Keratinocyte (primary cell): ENCODE measurements around the gene ZNF670. TPM values are rescaled to one million over a fixed set of nuclear protein-coding genes. Genes with fewer than 3 reads are reported as not detected.

ENCODE experiments used
- DNase-seq: peaks from one replicate; pipeline ENCODE4 v3.0.0-alpha.2; 2011; ENCODE audit warnings: low read depth, missing footprints, low spot score
- FAIRE-seq: peaks from 2 replicates; lab custom pipeline; 2011; peaks lifted over from hg19 to GRCh38; lab: Jason Lieb, UNC
- H2AFZ ChIP-seq: 2 replicates; pipeline ENCODE4 v1.6.0; 2012; ENCODE audit warnings: low read length, control low read depth, inconsistent platforms; ENCODE audit not compliant: control insufficient read depth
- H3K27ac ChIP-seq: 2 replicates; pipeline ENCODE4 v1.5.1; 2011; ENCODE audit warnings: low read length; ENCODE audit not compliant: control insufficient read depth, insufficient read depth
- H3K27me3 ChIP-seq: 3 replicates; pipeline ENCODE4 v1.6.0; 2011; ENCODE audit warnings: low read length; ENCODE audit not compliant: control insufficient read depth, insufficient read depth; ENCODE audit errors: extremely low read depth
- H3K36me3 ChIP-seq, 2 experiments: 2 replicates in 1 of 2; 3 replicates in 1 of 2; pipeline ENCODE4 v1.5.1; 2011; ENCODE audit warnings: low read length in 2 of 2, mild to moderate bottlenecking in 1 of 2; ENCODE audit not compliant: control insufficient read depth in 2 of 2, insufficient read depth in 2 of 2; ENCODE audit errors: extremely low read depth in 1 of 2
- H3K4me1 ChIP-seq: 3 replicates; pipeline ENCODE4 v1.5.1; 2011; ENCODE audit warnings: low read length; ENCODE audit not compliant: control insufficient read depth, insufficient read depth; ENCODE audit errors: extremely low read depth
- H3K4me2 ChIP-seq: 3 replicates; pipeline ENCODE4 v1.6.0; 2011; ENCODE audit warnings: low read depth, low read length; ENCODE audit not compliant: control insufficient read depth, insufficient read depth; ENCODE audit errors: extremely low read depth
- H3K4me3 ChIP-seq, 3 experiments: fragments of 200-600 bp in 1 of 3; sonication (generic) in 1 of 3; 2 replicates in 2 of 3; 3 replicates in 1 of 3; pipeline ENCODE4 v1.5.1; 2011 to 2016; ENCODE audit warnings: low read length in 3 of 3, mild to moderate bottlenecking in 3 of 3, control low read depth in 2 of 3, inconsistent platforms in 1 of 3, low read depth in 1 of 3, mixed read lengths in 1 of 3, mixed run types in 1 of 3, moderate library complexity in 1 of 3; ENCODE audit not compliant: control insufficient read depth in 2 of 3, insufficient read depth in 2 of 3; ENCODE audit errors: extremely low read depth in 1 of 3
- H3K79me2 ChIP-seq: 2 replicates; pipeline ENCODE4 v1.6.0; 2012; ENCODE audit warnings: low read length; ENCODE audit not compliant: control insufficient read depth, insufficient read depth
- H3K9ac ChIP-seq: 3 replicates; pipeline ENCODE4 v1.6.0; 2011; ENCODE audit warnings: low read length; ENCODE audit not compliant: control insufficient read depth, insufficient read depth; ENCODE audit errors: extremely low read depth
- H3K9me1 ChIP-seq: 3 replicates; pipeline ENCODE4 v1.6.0; 2011; ENCODE audit warnings: low read length; ENCODE audit not compliant: control insufficient read depth, insufficient read depth; ENCODE audit errors: extremely low read depth
- H3K9me3 ChIP-seq: 2 replicates; pipeline ENCODE4 v1.5.1; 2012; ENCODE audit warnings: low read depth, low read length; ENCODE audit not compliant: control insufficient read depth
- H4K20me1 ChIP-seq: 3 replicates; pipeline ENCODE4 v1.6.0; 2011; ENCODE audit warnings: low read length; ENCODE audit not compliant: control insufficient read depth, insufficient read depth; ENCODE audit errors: extremely low read depth
- EZH2 ChIP-seq: IDR thresholded peaks from one replicate; pipeline ENCODE4 v1.6.1; 2012; ENCODE audit warnings: inconsistent platforms, mild to moderate bottlenecking, low read length, moderate library complexity
- dilution Hi-C: fragments of 300-500 bp; cut with MboI; formaldehyde crosslinking; loops from one replicate; pipeline ENCODE4 v1.7.0; 2020; ENCODE audit warnings: low sequenced_read_pairs; ENCODE audit not compliant: extremely low pct_ligation_motif_present
- polyA plus RNA-seq, 5 experiments: library from polyadenylated mRNA; depleted of rRNA in 3 of 5; stranded (reverse) in 3 of 5; stranded (forward) in 1 of 5; unstranded in 1 of 5; fragments of >200 nt; gene quantifications; 1 replicate in 1 of 5; 2 replicates in 3 of 5; 3 replicates in 1 of 5; pipeline versions ENCODE4 v1.2.1 to v1.2.3, GENCODE V29; 2011 to 2012; ENCODE audit warnings: missing spikeins in 2 of 5, low read depth in 1 of 5, low replicate concordance in 1 of 5
- TF ChIP-seq, protein P1 (sequence below), 3 experiments: IDR thresholded peaks in 1 of 3; conservative IDR thresholded peaks in 1 of 3; optimal IDR thresholded peaks in 1 of 3; 2 replicates in 2 of 3; 3 replicates in 1 of 3; pipeline versions ENCODE3 to v1.5.1; 2011; ENCODE audit warnings: low read length in 3 of 3, mild to moderate bottlenecking in 3 of 3, moderate library complexity in 2 of 3, control low read depth in 1 of 3, inconsistent platforms in 1 of 3; ENCODE audit not compliant: insufficient read depth in 2 of 3; ENCODE audit errors: extremely low read depth in 1 of 3

The ZNF670 gene
- polyA plus RNA-seq, 1 donor (not counting 4 experiments of a cell fraction or from before 2014, with no cell fraction given): 3.6 TPM

DNA sequence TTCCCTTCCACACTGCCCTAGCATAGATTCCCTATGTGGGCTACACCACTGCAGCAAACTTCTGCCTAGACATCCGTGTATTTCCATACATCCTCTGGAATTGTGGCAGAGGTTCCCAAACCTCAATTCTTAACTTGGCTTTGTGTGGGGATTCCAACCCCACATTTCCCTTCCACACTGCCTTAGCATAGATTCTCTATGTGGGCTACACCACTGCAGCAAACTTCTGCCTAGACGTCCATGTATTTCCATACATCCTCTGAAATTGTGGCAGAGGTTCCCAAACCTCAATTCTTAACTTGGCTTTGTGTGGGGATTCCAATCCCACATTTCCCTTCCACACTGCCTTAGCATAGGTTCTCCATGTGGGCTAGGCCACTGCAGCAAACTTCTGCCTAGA, 31.4 kb downstream of the ZNF670 start:
- no peak overlapping the region for H2AFZ ChIP-seq
- FAIRE-seq: no peak
- TF ChIP-seq EZH2: no peak
- TF ChIP-seq, protein P1, sequence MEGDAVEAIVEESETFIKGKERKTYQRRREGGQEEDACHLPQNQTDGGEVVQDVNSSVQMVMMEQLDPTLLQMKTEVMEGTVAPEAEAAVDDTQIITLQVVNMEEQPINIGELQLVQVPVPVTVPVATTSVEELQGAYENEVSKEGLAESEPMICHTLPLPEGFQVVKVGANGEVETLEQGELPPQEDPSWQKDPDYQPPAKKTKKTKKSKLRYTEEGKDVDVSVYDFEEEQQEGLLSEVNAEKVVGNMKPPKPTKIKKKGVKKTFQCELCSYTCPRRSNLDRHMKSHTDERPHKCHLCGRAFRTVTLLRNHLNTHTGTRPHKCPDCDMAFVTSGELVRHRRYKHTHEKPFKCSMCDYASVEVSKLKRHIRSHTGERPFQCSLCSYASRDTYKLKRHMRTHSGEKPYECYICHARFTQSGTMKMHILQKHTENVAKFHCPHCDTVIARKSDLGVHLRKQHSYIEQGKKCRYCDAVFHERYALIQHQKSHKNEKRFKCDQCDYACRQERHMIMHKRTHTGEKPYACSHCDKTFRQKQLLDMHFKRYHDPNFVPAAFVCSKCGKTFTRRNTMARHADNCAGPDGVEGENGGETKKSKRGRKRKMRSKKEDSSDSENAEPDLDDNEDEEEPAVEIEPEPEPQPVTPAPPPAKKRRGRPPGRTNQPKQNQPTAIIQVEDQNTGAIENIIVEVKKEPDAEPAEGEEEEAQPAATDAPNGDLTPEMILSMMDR (optimal IDR thresholded peaks at IDR 0.05 in 1 of 3, IDR thresholded peaks at IDR 0.05 in 1 of 3, conservative IDR thresholded peaks at IDR 0.05 in 1 of 3; ENCODE audit: extremely low read depth in 1 of 3, insufficient read depth in 2 of 3, low read length in 3 of 3): no peak

DNA sequence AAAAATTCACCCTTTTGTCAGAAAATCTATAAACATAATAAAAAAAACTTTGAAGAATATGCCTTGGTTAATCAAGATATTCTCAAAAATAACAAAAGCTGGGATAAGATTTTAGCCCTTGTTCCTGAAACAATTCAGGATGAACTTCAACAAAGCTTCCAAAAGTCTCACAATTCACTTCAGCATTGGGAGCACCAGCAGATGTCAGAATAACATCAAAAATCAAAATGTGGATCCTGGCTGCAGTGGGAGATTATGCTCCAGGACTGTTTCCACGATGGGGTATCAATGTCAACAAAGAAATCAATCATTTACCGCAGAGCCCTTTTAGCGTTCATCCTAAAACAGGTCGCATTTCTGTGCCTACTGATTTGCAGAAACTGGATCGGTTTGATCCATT, 35.2 kb downstream of the ZNF670 start:
- DNase-seq (no peak), FAIRE-seq (no peak)
- Histone ChIP-seq H3K79me2 (peaks cover 5% of the 10 kb centered on the region), H3K4me2 (no peak overlapping the region), H3K9me1 (no peaks in the 10 kb centered on the region), H2AFZ (no peak overlapping the region), H3K27me3 (no peaks in the 10 kb centered on the region), H3K4me1 (no peaks in the 10 kb centered on the region), H4K20me1 (no peaks in the 10 kb centered on the region), H3K9me3 (peaks cover 13% of the 10 kb centered on the region), H3K27ac (no peak overlapping the region), H3K9ac (no peak overlapping the region), H3K36me3 (no peaks in the 10 kb centered on the region), H3K4me3 (no peak overlapping the region)
- dilution Hi-C loops: no loop called here
- TF ChIP-seq EZH2: no peak
- TF ChIP-seq, protein P1 (optimal IDR thresholded peaks at IDR 0.05 in 1 of 3, IDR thresholded peaks at IDR 0.05 in 1 of 3, conservative IDR thresholded peaks at IDR 0.05 in 1 of 3; ENCODE audit: extremely low read depth in 1 of 3, insufficient read depth in 2 of 3, low read length in 3 of 3): no peak

More for the DNA sequence above, 31.4 kb downstream of the ZNF670 start:
- dilution Hi-C loops: no loop called here
- H3K9me1 ChIP-seq: no peaks in the 10 kb centered on the region
- no peak overlapping the region for H3K4me3 ChIP-seq
- H3K27ac ChIP-seq: no peak overlapping the region
- H4K20me1 ChIP-seq: no peaks in the 10 kb centered on the region
- H3K4me1 ChIP-seq: no peaks in the 10 kb centered on the region
- H3K79me2 ChIP-seq: peaks cover 3% of the 10 kb centered on the region
- H3K9ac ChIP-seq: no peak overlapping the region
- H3K36me3 ChIP-seq: no peaks in the 10 kb centered on the region
- no peaks in the 10 kb centered on the region for H3K27me3 ChIP-seq
- H3K4me2 ChIP-seq: no peak overlapping the region
- peaks cover 7% of the 10 kb centered on the region for H3K9me3 ChIP-seq
- DNase-seq: no peak
